SU-DHL-6 (cell line): ENCODE measurements around the gene PACC1.

ENCODE experiments used
- H2AFZ ChIP-seq: fragments of 200-600 bp; sonication (generic); 2 replicates; pipeline ENCODE4 v1.6.1; 2014; ENCODE audit warnings: low read depth, mild to moderate bottlenecking, moderate library complexity, mixed read lengths, antibody characterized with exemption, low read length; ENCODE audit not compliant: severe bottlenecking
- H3F3A ChIP-seq: fragments of 200-600 bp; shearing (Covaris generic); 2 replicates; pipeline ENCODE4 v1.6.0; 2016; ENCODE audit warnings: antibody characterized with exemption, mild to moderate bottlenecking; ENCODE audit not compliant: insufficient read depth
- H3K27ac ChIP-seq: fragments of 200-600 bp; sonication (generic); 2 replicates; pipeline ENCODE4 v1.5.1; 2016; ENCODE audit warnings: low read depth, mild to moderate bottlenecking, low read length, moderate library complexity, mixed read lengths
- H3K27me3 ChIP-seq: fragments of 200-600 bp; sonication (generic), shearing (Covaris generic); 2 replicates; pipeline ENCODE4 v1.6.0; 2014; ENCODE audit warnings: mild to moderate bottlenecking, low read length
- H3K36me3 ChIP-seq: fragments of 200-600 bp; sonication (generic); 2 replicates; pipeline ENCODE4 v1.6.1; 2014; ENCODE audit warnings: mild to moderate bottlenecking, low read length, mixed read lengths
- H3K4me2 ChIP-seq: fragments of 300-600, 200-600 bp; shearing (Covaris generic), sonication (generic); 2 replicates; pipeline ENCODE4 v1.6.0; 2014; ENCODE audit warnings: low read length, low read depth, mild to moderate bottlenecking; ENCODE audit not compliant: poor library complexity, severe bottlenecking
- H3K4me3 ChIP-seq: fragments of 200-600 bp; sonication (generic); 2 replicates; pipeline ENCODE4 v1.5.1; 2014; ENCODE audit warnings: antibody characterized with exemption, low read length, mild to moderate bottlenecking, mixed read lengths; ENCODE audit not compliant: insufficient read depth, poor library complexity, severe bottlenecking
- H3K79me2 ChIP-seq: fragments of 200-600 bp; sonication (generic); 2 replicates; pipeline ENCODE4 v1.6.1; 2014; ENCODE audit warnings: mild to moderate bottlenecking, low read length, moderate library complexity; ENCODE audit not compliant: insufficient read depth
- H3K9ac ChIP-seq: fragments of 200-600 bp; sonication (generic); 2 replicates; pipeline ENCODE4 v1.7.0; 2014; ENCODE audit warnings: mild to moderate bottlenecking, low read length
- H3K9me2 ChIP-seq: fragments of 200-600 bp; sonication (generic); replicated peaks from 2 replicates; pipeline ENCODE4 v1.6.1; 2014; ENCODE audit warnings: low read length; ENCODE audit not compliant: insufficient read depth
- H3K9me3 ChIP-seq: fragments of 200-600 bp; sonication (generic); 2 replicates; pipeline ENCODE4 v1.6.1; 2014; ENCODE audit warnings: low read length, mixed read lengths; ENCODE audit not compliant: insufficient read depth
- H4K20me1 ChIP-seq: fragments of 200-600 bp; sonication (generic); 2 replicates; pipeline ENCODE4 v1.6.1; 2014; ENCODE audit warnings: low read depth, mild to moderate bottlenecking, antibody characterized with exemption, low read length, moderate library complexity, mixed read lengths
- EZH2phosphoT487 ChIP-seq: fragments of 200-600 bp; sonication (generic), shearing (Covaris generic); conservative IDR thresholded peaks from 2 replicates; pipeline ENCODE4 v1.6.1; 2018; ENCODE audit warnings: mild to moderate bottlenecking, antibody characterized with exemption, low read length, moderate library complexity, mixed read lengths
- TF ChIP-seq, protein P1 (sequence below): fragments of 200-600 bp; sonication (generic); IDR thresholded peaks from one replicate; pipeline ENCODE4 v1.5.1; 2017; ENCODE audit warnings: antibody characterized with exemption, mild to moderate bottlenecking, low read length, moderate library complexity; ENCODE audit not compliant: insufficient read depth, poor library complexity, severe bottlenecking

Gene PACC1

DNA sequence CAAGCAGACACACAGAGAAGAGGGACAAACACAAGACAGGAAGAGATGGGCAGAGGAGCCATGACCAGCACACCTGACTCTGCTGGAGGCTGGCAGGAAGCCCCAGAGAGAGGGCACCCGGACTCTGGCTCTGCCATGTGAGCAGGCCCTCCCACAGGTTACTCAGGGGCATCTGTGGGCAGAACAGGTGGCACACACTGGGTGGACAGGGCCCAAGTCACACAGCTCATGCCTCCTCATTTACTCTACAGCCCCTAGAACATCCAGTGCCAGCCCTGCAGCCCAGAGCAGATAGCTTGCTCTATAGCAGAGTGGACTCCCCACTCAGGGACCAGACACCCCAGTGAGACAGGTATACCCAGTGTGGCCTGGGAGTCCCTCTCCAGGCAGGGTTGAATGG lies 28.7 kb downstream of the PACC1 start:
- Histone ChIP-seq H3F3A (no peaks in the 10 kb centered on the region), H3K4me3 (no peak overlapping the region), H3K79me2 (peaks cover 16% of the 10 kb centered on the region), H3K27ac (no peak overlapping the region), H3K27me3 (no peaks in the 10 kb centered on the region), H3K36me3 (peaks cover 5% of the 10 kb centered on the region; the same call in 1 of the 2 replicates), H3K9ac (no peak overlapping the region), H3K4me2 (no peak overlapping the region), H3K9me2 (no peaks in the 10 kb centered on the region), H2AFZ (no peak overlapping the region), H3K9me3 (no peaks in the 10 kb centered on the region), H4K20me1 (no peaks in the 10 kb centered on the region)
- TF ChIP-seq, protein P1, sequence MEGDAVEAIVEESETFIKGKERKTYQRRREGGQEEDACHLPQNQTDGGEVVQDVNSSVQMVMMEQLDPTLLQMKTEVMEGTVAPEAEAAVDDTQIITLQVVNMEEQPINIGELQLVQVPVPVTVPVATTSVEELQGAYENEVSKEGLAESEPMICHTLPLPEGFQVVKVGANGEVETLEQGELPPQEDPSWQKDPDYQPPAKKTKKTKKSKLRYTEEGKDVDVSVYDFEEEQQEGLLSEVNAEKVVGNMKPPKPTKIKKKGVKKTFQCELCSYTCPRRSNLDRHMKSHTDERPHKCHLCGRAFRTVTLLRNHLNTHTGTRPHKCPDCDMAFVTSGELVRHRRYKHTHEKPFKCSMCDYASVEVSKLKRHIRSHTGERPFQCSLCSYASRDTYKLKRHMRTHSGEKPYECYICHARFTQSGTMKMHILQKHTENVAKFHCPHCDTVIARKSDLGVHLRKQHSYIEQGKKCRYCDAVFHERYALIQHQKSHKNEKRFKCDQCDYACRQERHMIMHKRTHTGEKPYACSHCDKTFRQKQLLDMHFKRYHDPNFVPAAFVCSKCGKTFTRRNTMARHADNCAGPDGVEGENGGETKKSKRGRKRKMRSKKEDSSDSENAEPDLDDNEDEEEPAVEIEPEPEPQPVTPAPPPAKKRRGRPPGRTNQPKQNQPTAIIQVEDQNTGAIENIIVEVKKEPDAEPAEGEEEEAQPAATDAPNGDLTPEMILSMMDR, result no peak
- no peak for TF ChIP-seq EZH2phosphoT487

DNA sequence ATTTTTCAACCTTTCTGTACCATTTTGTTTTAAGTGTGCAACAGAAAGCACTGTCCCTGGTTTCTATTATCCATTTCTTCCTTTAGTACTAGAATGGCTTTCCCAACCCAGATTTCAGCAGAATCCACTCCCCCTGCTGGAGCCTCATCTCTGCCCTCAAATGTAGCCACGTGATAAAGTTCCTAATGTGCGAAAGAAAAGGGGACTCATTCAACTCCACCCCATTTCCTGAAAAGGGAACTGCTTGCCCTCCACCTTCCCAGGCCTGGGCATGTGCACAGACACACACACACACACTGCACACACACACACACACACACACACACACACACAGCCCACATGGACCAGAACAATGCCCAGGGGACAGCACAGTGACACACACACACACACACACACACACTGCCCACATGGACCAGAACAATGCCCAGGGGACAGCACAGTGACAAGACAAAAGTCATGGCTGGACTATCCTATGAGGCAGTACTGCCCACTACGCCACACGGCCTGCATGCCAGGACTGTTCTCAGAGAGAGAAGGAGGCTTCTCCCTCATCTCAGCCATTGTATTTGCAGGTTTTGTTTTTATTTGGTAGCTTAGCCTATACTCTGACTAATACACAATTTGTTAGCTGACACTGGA lies 33.2 kb downstream of the PACC1 start:
- H3K79me2 ChIP-seq, result no peaks in the 10 kb centered on the region
- no peak overlapping the region for H2AFZ ChIP-seq
- no peak overlapping the region for H3K4me3 ChIP-seq
- no peaks in the 10 kb centered on the region for H4K20me1 ChIP-seq
- no peaks in the 10 kb centered on the region for H3K9me3 ChIP-seq
- H3K27ac ChIP-seq, result no peak overlapping the region
- H3K4me2 ChIP-seq, result no peak overlapping the region
- H3K9ac ChIP-seq, result no peak overlapping the region
- no peaks in the 10 kb centered on the region for H3K9me2 ChIP-seq
- TF ChIP-seq, protein P1, result no peak
- TF ChIP-seq EZH2phosphoT487, result no peak
- H3K27me3 ChIP-seq, result no peaks in the 10 kb centered on the region
- H3K36me3 ChIP-seq, result no peaks in the 10 kb centered on the region
- no peaks in the 10 kb centered on the region for H3F3A ChIP-seq

DNA sequence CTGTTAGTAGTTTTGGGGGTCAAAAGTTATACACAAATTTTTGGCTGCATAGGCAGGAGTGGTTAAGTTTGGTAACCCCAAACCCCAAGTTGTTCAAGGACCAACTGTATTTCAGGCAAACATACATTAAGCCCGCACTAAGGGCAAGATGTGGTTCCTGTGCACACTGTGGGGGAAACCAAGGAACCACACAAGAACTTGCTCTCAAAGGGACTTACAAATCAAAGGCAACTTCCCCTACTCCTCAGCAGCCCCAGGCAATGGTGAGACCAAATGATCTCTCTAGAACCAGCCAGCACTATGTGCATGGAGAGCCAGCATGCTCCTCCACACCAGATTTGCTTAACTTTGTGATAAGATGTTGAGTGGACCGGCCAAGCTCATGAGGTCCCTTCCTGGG lies 35.3 kb downstream of the PACC1 start:
- Histone ChIP-seq H3K9me2 (no peaks in the 10 kb centered on the region), H3K9me3 (no peaks in the 10 kb centered on the region), H3K27me3 (no peaks in the 10 kb centered on the region), H3F3A (no peaks in the 10 kb centered on the region), H3K36me3 (peaks cover 4% of the 10 kb centered on the region; the same call in 1 of the 2 replicates), H3K4me2 (no peak overlapping the region), H3K4me3 (no peak overlapping the region), H3K9ac (no peak overlapping the region), H4K20me1 (no peaks in the 10 kb centered on the region), H3K79me2 (no peaks in the 10 kb centered on the region), H3K27ac (no peak overlapping the region), H2AFZ (no peak overlapping the region)
- TF ChIP-seq, protein P1, result no peak
- TF ChIP-seq EZH2phosphoT487, result no peak
